HEK293 (cell line): ENCODE data around the gene RASGRP3.

Experiments used
- CTCF ChIP-seq: fragments of 450-650 bp; formaldehyde crosslinking; IDR thresholded peaks from 2 replicates; pipeline ENCODE4 v1.5.1; 2016; ENCODE audit warnings: missing biosample characterization, missing genetic modification characterization
- IKZF3 ChIP-seq: fragments of 450-650 bp; IDR thresholded peaks from 2 replicates; pipeline ENCODE4 v1.5.0; 2018; ENCODE audit warnings: missing biosample characterization, mild to moderate bottlenecking, missing genetic modification characterization, moderate library complexity
- MEIS1 ChIP-seq: sonication (generic); formaldehyde crosslinking; IDR thresholded peaks from 2 replicates; pipeline ENCODE4 v1.8.1; 2022; ENCODE audit warnings: missing genetic modification reagents, mild to moderate bottlenecking, borderline replicate concordance
- PRDM4 ChIP-seq: fragments of 450-650 bp; formaldehyde crosslinking; IDR thresholded peaks from 2 replicates; pipeline ENCODE4 v1.5.1; 2017; ENCODE audit warnings: missing biosample characterization, missing genetic modification characterization
- ZFP41 ChIP-seq: fragments of 450-650 bp; formaldehyde crosslinking; IDR thresholded peaks from 2 replicates; pipeline ENCODE4 v1.5.1; 2016; ENCODE audit warnings: missing biosample characterization, missing genetic modification characterization, borderline replicate concordance
- ZNF274 ChIP-seq, 2 experiments: fragments of 200-500 bp in 1 of 2; fragments of 450-650 bp in 1 of 2; sonication (Bioruptor generic) in 1 of 2; formaldehyde crosslinking in 1 of 2; IDR thresholded peaks; 2 replicates each; pipeline versions ENCODE4 v1.5.1 to v1.6.1; 2014 to 2016; ENCODE audit warnings: borderline replicate concordance in 1 of 2, inconsistent platforms in 1 of 2, low read length in 1 of 2, missing biosample characterization in 1 of 2, missing genetic modification characterization in 1 of 2
- ZNF549 ChIP-seq: fragments of 450-650 bp; IDR thresholded peaks from 2 replicates; pipeline ENCODE4 v1.5.1; 2018; ENCODE audit warnings: missing biosample characterization, missing genetic modification characterization, mild to moderate bottlenecking, inconsistent platforms, moderate library complexity
- ZNF76 ChIP-seq: fragments of 450-650 bp; formaldehyde crosslinking; IDR thresholded peaks from 2 replicates; pipeline ENCODE4; 2016; ENCODE audit warnings: low read depth, missing biosample characterization, missing genetic modification characterization, borderline replicate concordance

- TF ChIP-seq ZNF549 (tag by site-specific recombination): no peak
- TF ChIP-seq ZNF274 (IDR thresholded peaks at IDR 0.05; ENCODE audit: low read length): no peak
- TF ChIP-seq ZNF274 (tag by site-specific recombination; IDR thresholded peaks at IDR 0.05; ENCODE audit: borderline replicate concordance): no peak
- no peak for TF ChIP-seq ZFP41 (tag by site-specific recombination)
- TF ChIP-seq CTCF (tag by site-specific recombination): no peak
- no peak for TF ChIP-seq PRDM4 (tag by site-specific recombination)
- TF ChIP-seq ZNF76: no peak
- TF ChIP-seq MEIS1: no peak
- TF ChIP-seq IKZF3 (tag by site-specific recombination): no peak
These were observed 111.8 kb downstream of the RASGRP3 start for GRCh38 chr2:33588232-33588631.
